HG02588 (cell line): ENCODE results near the gene CTTNBP2NL.
"Not testable (repeated sequence)": the region's sequence is repeated elsewhere in the genome, so short reads cannot be mapped to it uniquely, and the experiment has no call there.

ENCODE experiments used
- ATAC-seq: cut with Tn5 transposase; IDR thresholded peaks from one replicate; pipeline ENCODE4 v1.9.1; 2021; ENCODE audit warnings: mild to moderate bottlenecking, moderate library complexity; ENCODE audit not compliant: unreplicated experiment

Gene CTTNBP2NL

GRCh38 chr1:112418099-112418892 is 22.3 kb downstream of the CTTNBP2NL start:
- no peak for ATAC-seq

- ATAC-seq, result no peak
Measured at GRCh38 chr1:112423207-112423606, 27.2 kb downstream of the CTTNBP2NL start.

DNA sequence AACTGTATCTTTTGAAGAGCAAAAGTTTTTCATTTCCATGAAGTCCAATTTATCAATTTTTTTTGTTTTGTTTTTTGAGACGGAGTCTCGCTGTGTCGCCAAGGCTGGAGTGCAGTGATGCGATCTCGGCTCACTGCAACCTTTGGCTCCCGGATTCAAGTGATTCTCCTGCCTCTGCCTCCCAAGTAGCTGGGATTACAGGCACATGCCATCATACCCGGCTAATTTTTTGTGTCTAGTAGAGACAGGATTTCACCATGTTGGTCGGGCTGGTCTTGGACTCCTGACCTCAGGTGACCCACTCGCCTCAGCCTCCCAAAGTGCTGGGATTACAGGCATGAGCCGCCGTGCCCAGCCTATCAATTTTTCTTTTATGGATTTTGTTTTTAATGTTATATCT is 27.7 kb downstream of the CTTNBP2NL start:
- ATAC-seq, result not testable (repeated sequence)

GRCh38 chr1:112429749-112430148 is 33.7 kb downstream of the CTTNBP2NL start:
- no peak for ATAC-seq

GRCh38 chr1:112431038-112431437 is 35.0 kb downstream of the CTTNBP2NL start:
- ATAC-seq, result no peak

- ATAC-seq, result no peak
Measured at GRCh38 chr1:112435448-112435847, 39.4 kb downstream of the CTTNBP2NL start.

GRCh38 chr1:112436384-112437156 is 40.6 kb downstream of the CTTNBP2NL start:
- ATAC-seq, result no peak

- not testable (repeated sequence) for ATAC-seq
Measured at GRCh38 chr1:112438156-112438555, 42.1 kb downstream of the CTTNBP2NL start.

DNA sequence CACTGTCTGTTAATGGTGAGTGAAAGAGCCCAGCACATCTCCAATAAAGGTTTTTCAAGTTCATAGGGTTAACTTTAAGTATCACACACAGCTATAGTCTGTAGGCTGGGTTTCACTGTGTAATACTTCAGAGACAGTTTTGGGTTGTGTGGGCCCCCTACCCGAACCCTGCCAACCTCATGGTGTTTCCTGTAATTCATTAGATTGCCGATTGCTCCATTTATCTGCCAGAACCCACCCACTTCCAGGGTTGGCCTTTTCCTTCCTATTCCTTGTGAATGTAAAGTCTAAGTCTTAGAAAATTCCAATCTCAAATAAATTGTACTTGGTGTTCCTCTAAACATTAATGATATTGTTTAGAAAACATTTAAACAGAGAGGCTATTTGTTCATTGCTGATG is 43.6 kb downstream of the CTTNBP2NL start:
- ATAC-seq, result no peak

DNA sequence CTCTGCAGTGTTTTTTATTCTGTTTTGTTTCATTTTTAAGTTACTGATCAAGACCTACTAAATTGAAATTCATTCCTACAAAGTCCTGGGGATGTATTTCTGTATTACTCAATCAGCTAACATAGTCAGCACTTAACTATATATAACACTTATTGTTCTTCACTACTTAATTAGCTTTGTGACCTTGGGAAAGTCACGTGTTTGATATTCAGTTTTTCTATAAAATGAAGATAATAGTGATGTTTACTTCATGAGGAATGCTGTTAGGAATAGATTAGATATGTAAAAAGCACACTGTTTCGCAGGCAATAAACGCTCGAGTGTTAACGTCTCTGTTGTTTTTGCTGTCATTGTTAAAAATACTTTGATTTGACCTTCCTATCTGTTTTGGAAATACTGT is 44.6 kb downstream of the CTTNBP2NL start:
- no peak for ATAC-seq

- no peak for ATAC-seq
Measured at GRCh38 chr1:112444269-112444668, 48.3 kb downstream of the CTTNBP2NL start.

DNA sequence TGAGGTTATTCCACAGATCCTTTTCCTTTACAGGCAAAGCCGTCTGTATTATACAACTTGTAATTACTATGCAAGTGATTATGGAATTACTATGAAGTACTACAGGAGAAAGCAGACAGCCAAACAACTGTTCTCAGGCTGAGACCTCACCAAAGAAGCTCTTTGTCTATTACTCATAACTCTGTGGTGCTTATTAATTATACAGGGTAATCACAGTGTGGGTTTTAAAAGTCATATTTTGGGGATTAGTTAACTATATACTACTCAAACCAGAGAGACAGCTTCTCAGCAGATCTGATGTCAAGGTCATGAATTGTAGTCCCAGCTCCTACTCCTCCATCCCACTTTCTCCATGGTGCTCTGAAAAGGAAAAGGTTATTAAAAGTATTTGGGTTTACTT is 49.6 kb downstream of the CTTNBP2NL start:
- no peak for ATAC-seq

DNA sequence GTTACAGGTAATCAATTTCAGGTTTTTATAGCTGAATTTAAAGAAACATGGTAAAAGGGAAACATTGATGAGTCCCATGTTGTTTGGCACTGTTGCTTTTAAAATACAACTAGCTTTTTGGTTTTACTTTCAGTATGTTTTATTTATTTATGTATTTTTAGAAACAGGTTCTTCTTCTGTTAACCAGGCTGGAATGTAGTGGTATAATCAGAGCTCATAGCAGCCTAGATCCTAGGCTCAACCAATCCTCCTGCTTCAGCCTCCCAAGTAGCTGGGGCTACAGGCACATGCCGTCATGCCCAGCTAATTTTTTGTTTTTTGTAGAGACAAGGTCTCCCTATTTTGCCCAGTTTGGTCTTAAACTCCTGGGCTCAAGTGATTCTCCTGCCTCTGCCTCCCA is 50.4 kb downstream of the CTTNBP2NL start:
- no peak for ATAC-seq

GRCh38 chr1:112448904-112449629 is 53.1 kb downstream of the CTTNBP2NL start:
- no peak for ATAC-seq

DNA sequence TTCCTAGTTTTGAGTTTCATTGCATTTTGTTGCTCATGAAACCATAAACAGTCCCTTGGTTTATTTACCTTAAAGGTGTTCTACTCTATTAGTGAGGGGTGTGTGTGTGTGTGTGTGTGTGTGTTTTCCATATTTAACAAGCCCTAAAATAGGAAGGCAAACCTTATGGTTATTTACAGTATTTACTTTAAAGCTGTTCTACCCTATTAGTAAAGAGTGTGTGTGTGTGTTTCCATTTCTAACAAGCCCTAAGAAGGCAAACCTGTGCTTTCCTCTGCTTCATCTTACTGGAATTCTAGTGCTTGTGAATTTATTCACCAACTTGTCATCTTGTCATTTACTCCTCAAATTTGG is 53.6 kb downstream of the CTTNBP2NL start:
- no peak for ATAC-seq

- no peak for ATAC-seq
Measured at GRCh38 chr1:112450773-112451172, 54.8 kb downstream of the CTTNBP2NL start.

DNA sequence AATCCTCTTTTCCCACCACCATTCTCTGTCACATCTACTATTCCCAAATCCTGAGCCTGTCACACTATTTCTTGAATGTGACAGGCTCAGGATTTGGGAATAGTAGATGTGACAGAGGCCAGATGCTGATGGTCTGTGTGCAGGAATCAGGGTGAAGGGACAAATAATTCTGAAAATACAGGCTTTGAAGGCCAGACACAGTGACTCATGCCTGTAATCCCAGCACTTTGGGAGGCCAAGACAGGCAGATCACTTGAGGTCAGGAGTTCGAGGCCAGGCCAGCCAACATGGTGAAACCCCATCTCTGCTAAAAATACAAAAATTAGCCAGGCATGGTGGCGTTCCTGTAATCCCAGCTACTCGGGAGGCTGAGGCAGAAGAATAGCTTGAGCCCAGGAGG is 55.3 kb downstream of the CTTNBP2NL start:
- not testable (repeated sequence) for ATAC-seq

- ATAC-seq, result no peak
Measured at GRCh38 chr1:112453876-112454275, 57.9 kb downstream of the CTTNBP2NL start.

DNA sequence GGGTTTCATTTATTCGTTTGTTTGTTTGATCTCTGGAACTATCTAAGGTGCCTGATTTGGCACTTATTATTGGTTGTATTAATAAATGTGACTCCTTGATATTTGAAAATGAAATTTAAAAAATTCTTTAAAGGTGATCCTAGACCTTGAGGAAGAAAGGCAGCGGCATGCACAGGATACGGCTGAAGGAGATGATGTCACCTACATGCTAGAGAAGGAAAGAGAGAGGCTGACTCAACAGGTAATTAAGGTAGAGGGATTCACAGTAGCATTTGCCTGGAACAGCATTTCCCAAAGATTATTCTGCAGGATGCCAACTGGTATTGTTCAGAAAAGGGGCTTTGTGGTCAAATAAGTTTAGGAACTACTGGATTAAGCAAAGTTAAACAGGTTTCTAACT is 58.3 kb downstream of the CTTNBP2NL start:
- no peak for ATAC-seq

DNA sequence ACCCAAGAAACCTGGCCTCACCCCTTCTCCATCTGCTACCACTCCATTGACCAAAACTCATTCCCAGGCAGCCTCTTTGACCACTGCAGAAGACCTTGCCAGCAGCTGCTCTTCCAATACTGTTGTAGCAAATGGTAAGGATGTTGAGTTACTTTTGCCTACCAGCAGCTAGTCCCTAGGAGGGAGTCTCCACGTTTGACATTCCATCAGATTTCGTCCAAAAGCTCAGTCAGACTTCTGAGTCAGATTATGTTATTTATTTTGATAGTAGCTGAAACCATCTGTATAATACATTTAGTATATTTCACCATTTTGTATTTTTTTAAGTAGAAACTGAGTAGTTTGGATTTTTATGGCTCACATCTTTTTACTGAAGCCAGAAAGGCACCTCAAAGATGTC is 61.2 kb downstream of the CTTNBP2NL start:
- ATAC-seq, result no peak

DNA sequence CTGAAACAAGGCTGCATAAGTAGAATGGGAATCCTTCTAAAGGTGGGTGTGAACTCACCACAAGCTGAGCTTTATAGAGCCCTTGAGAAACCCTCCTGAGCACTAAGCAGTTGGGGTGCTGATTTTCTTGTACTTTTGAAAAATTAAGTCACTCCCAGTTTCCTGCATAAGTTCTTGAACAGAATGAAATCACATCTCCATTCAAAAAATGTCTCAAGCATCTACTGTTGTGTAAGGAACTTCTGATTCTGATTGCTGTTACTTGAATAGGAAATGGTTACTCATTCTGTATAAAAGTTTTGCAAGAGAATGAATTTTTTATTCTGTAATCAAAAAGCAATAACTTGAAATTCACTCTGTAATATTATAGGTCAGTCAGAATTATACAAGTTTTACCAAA is 61.9 kb downstream of the CTTNBP2NL start:
- ATAC-seq, result no peak

GRCh38 chr1:112458756-112459155 is 62.7 kb downstream of the CTTNBP2NL start:
- ATAC-seq, result no peak
